RWPE1 (cell line): Measurements from ENCODE around the gene BICD2.

Experiments used
- CTCF ChIA-PET: fragments of 350-600 bp; sonication (Branson Sonifier 250); formaldehyde crosslinking; extraction: SDS; loops from one replicate; lab custom pipeline; 2021; lab: Yijun Ruan, JAX
- POLR2A ChIA-PET: fragments of 400-600 bp; formaldehyde crosslinking; extraction: SDS; loops from one replicate; lab custom pipeline; 2020; ENCODE audit warnings: antibody characterized with exemption; ENCODE audit not compliant: low non-redundant PET; lab: Yijun Ruan, JAX
- DNase-seq: peaks from one replicate; pipeline ENCODE4 v3.0.0; 2012; ENCODE audit warnings: low spot score
- H3K27ac ChIP-seq: fragments of 450-650 bp; 2 replicates; pipeline ENCODE4 v1.5.1; 2017
- CTCF ChIP-seq: fragments of 450-650 bp; conservative IDR thresholded peaks from 2 replicates; pipeline ENCODE4 v1.5.1; 2017; ENCODE audit warnings: low read depth, mild to moderate bottlenecking

Gene BICD2

GRCh38 chr9:92749934-92750315 lies 14.7 kb downstream of the BICD2 start:
- TF ChIP-seq CTCF, result no peak
- H3K27ac ChIP-seq, result peak overlapping the region; percentile 87
- ChIA-PET POLR2A (no interaction called here), CTCF (interaction anchor here (1.0 kb wide), 1 partner anchor 156 kb away, joined by 4 read pairs; no protein-coding TSS in a partner anchor)
- DNase-seq, result no peak

- POLR2A ChIA-PET, result no interaction called here
- peak overlapping the region; percentile 87 for H3K27ac ChIP-seq
- TF ChIP-seq CTCF, result no peak
- CTCF ChIA-PET, result interaction anchor here (1.0 kb wide), 1 partner anchor 157 kb away, joined by 4 read pairs; no protein-coding TSS in a partner anchor
- DNase-seq, result no peak
These were observed 15.3 kb downstream of the BICD2 start for GRCh38 chr9:92749071-92749933.

- peak overlapping the region; percentile 87 for H3K27ac ChIP-seq
- DNase-seq, result no peak
- ChIA-PET CTCF (no interaction called here), POLR2A (no interaction called here)
- TF ChIP-seq CTCF, result no peak
These were observed 16.5 kb downstream of the BICD2 start for GRCh38 chr9:92748233-92748497.

GRCh38 chr9:92747459-92748232 lies 17.0 kb downstream of the BICD2 start:
- H3K27ac ChIP-seq, result peak overlapping the region; percentile 87
- CTCF ChIA-PET, result interaction anchor here (0.6 kb wide), 1 partner anchor 804 kb away, joined by 6 read pairs; no protein-coding TSS in a partner anchor
- POLR2A ChIA-PET, result no interaction called here
- TF ChIP-seq CTCF, result no peak
- DNase-seq, result peak; percentile 68

- H3K27ac ChIP-seq, result peak overlapping the region; percentile 87
- ChIA-PET POLR2A (no interaction called here), CTCF (interaction anchor here (0.6 kb wide), 1 partner anchor 805 kb away, joined by 6 read pairs; no protein-coding TSS in a partner anchor)
- DNase-seq, result no peak
- TF ChIP-seq CTCF, result no peak
These were observed 17.8 kb downstream of the BICD2 start for GRCh38 chr9:92746567-92747458.
